Thymus (tissue), 11 donors: ENCODE data around the gene FES. TPM values are rescaled to one million over a fixed set of nuclear protein-coding genes. Genes with fewer than 3 reads are reported as not detected.

Experiments used
- DNase-seq, 9 donors: peaks; one replicate each; pipeline ENCODE4 v3.0.0-alpha.2; 2013; ENCODE audit warnings: low spot score in 9 of 9, low read depth in 6 of 9, missing footprints in 1 of 9
- H3K27ac ChIP-seq, 2 donors: one replicate each; pipeline ENCODE4 v1.5.1; 2013; ENCODE audit warnings: control low read depth in 1 of 2, low read depth in 1 of 2, low read length in 1 of 2, mild to moderate bottlenecking in 1 of 2, moderate library complexity in 1 of 2
- H3K27me3 ChIP-seq, 2 donors: one replicate each; pipeline ENCODE4 v1.5.1; 2013; ENCODE audit warnings: low read length in 1 of 2; ENCODE audit not compliant: control insufficient read depth in 2 of 2, insufficient read depth in 1 of 2
- H3K36me3 ChIP-seq, 2 donors: one replicate each; pipeline ENCODE4 v1.5.1; 2013; ENCODE audit warnings: low read length in 1 of 2, mild to moderate bottlenecking in 1 of 2, moderate library complexity in 1 of 2; ENCODE audit not compliant: control insufficient read depth in 2 of 2, insufficient read depth in 2 of 2
- H3K4me1 ChIP-seq, 2 donors: one replicate each; pipeline ENCODE4 v1.5.1; 2013; ENCODE audit warnings: low read length in 2 of 2; ENCODE audit not compliant: control insufficient read depth in 2 of 2, insufficient read depth in 2 of 2
- H3K4me3 ChIP-seq, 2 donors: one replicate each; pipeline ENCODE4 v1.5.1; 2013; ENCODE audit warnings: low read length in 2 of 2, control low read depth in 1 of 2, mild to moderate bottlenecking in 1 of 2
- H3K9me3 ChIP-seq, 2 donors: one replicate each; pipeline ENCODE4 v1.5.1; 2013; ENCODE audit warnings: low read length in 1 of 2, mild to moderate bottlenecking in 1 of 2; ENCODE audit not compliant: control insufficient read depth in 2 of 2, insufficient read depth in 1 of 2
- WGBS: extraction: QIAGEN DNeasy Blood & Tissue Kit; methylation state at CpG from one replicate; pipeline ENCODE4 v1.1.7; 2013; 5-methylcytosine and 5-hydroxymethylcytosine counted together
- polyA plus RNA-seq: library from polyadenylated mRNA; stranded (reverse); fragments of 200-250 nt; gene quantifications from one replicate; pipeline ENCODE4 v1.2.3, GENCODE V29; 2013
- total RNA-seq: library from RNA; stranded (reverse); fragments of 120-200 nt; gene quantifications from one replicate; pipeline ENCODE4 v1.2.4, GENCODE V29; 2013
- donor health status: healthy.

FES gene
- total and polyA plus RNA-seq, 2 donors, result 8.3 to 19.4 TPM

DNA sequence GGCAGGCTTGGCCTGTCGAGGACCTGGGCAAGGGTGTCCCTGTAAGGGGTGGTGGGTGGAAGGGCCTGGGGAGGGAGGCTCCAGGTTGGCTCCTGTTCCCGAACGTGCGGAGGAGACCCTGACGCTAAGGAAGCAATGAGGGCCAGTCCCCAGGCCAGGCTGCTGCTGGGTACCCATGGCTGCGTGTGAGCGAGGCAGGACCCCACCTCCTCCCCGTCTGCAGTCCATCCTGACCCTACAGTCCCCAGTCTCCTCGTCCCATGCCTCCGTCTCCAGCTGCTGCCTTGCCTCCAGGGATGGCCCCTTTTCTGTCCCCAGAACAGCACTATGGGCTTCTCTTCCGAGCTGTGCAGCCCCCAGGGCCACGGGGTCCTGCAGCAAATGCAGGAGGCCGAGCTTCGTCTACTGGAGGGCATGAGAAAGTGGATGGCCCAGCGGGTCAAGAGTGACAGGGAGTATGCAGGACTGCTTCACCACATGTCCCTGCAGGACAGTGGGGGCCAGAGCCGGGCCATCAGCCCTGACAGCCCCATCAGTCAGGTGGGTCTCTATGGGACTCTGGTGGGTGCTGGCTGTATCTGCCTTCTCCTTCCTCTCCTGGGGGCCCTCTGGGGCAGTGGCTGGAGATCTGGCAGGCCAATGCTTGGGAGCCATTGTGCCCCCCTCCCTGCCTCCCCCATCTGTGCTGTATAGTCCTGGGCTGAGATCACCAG, 571 bp downstream of the FES start:
- Histone ChIP-seq H3K9me3 (peaks cover 0 to 6% of the 10 kb centered on the region in 2 donors), H3K27ac (peak overlapping the region; percentile 60 to 81), H3K4me3 (peak overlapping the region; percentile 24 to 40), H3K27me3 (peaks cover 7 to 29% of the 10 kb centered on the region in 2 donors), H3K36me3 (peaks cover 21 to 24% of the 10 kb centered on the region in 2 donors), H3K4me1 (peaks cover 0 to 31% of the 10 kb centered on the region in 2 donors)
- DNase-seq, result no peak
- WGBS, result 50% methylated on average over 16 of the region's 16 CpGs

DNA sequence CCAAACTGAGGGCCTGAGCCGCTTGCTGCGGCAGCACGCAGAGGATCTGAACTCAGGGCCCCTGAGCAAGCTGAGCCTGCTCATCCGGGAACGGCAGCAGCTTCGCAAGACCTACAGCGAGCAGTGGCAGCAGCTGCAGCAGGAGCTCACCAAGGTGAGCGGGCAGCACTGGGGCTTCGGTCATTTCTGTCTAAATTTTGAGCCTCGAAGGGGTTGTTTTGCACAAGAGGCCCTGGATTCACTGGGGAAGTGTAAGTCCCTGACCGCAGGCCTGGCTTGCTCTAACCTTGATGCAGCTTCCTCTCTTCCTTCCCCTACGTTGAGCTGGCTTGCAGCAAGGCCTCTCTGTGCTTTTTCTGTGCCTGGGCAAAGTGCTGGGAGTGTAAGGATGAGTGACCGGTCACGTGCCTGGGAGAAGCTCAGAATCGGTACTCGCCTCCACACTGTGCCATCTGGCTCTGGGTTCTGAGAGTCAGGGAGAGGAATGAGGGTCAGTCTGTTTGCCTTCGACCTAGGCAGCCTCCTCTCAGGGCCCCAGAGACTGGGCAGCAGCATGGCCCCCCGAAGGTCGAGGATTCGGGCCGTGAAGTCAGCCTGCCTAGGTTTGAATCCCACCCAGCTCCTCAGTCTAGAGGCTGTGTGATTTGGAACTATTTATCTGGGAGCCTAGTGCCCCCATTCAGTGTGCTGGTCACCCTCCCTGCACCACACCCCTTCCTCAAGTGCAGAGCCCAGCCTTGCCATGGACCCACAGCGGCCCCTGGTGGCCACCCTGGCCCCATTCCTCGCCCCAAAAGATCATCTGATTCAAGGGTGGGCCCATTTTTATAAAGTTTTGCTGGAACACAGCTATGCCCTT, 1.4 kb downstream of the FES start:
- Histone ChIP-seq H3K27me3 (peaks cover 7 to 29% of the 10 kb centered on the region in 2 donors), H3K36me3 (peaks cover 13 to 16% of the 10 kb centered on the region in 2 donors), H3K4me3 (peak overlapping the region in 1 of 2 donors; percentile 24), H3K27ac (no peak overlapping the region), H3K4me1 (peaks cover 0 to 38% of the 10 kb centered on the region in 2 donors), H3K9me3 (peaks cover 0 to 6% of the 10 kb centered on the region in 2 donors)
- WGBS, result 38% methylated on average over 23 of the region's 23 CpGs
- peak in 7 of 9 donors; percentile 44 to 81 (median 63) for DNase-seq

DNA sequence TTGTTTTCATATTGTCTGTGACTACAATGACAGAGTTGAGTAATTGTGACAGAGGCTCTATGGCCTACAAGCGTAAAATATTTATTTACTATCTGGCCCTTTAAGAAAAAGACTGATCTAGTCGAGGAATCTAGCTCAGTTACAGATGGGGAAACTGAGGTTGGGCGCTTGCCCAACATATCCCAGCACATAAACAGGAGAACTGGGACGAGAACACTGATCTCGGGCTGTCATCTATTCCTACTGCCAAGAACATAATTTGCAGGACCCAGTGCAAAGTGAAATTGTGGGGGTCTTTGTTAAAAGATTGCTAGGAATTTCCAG, 1.9 kb downstream of the FES start:
- Histone ChIP-seq H3K27me3 (peaks cover 7 to 29% of the 10 kb centered on the region in 2 donors), H3K9me3 (peaks cover 0 to 6% of the 10 kb centered on the region in 2 donors), H3K4me3 (no peak overlapping the region), H3K36me3 (peaks cover 7 to 11% of the 10 kb centered on the region in 2 donors), H3K27ac (no peak overlapping the region), H3K4me1 (peaks cover 0 to 38% of the 10 kb centered on the region in 2 donors)
- no peak for DNase-seq
- WGBS, result 66% methylated on average over 5 of the region's 5 CpGs

DNA sequence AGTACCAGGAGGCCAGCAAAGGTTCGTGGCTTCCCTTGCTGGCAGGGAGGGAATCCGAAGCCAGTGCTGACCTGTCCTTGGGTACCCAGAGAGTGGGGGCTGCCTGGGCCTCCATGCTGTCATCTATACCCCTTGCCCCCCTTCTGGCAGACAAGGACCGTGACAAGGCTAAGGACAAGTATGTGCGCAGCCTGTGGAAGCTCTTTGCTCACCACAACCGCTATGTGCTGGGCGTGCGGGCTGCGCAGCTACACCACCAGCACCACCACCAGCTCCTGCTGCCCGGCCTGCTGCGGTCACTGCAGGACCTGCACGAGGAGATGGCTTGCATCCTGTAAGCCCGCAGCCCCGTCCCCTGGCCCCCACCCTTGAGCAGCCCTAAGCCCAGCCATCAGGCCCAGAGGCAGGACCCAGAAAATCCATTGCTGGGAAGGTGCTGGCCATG, 2.8 kb downstream of the FES start:
- H3K4me1 ChIP-seq, result peaks cover 0 to 38% of the 10 kb centered on the region in 2 donors
- WGBS, result 94% methylated on average over 13 of the region's 13 CpGs
- no peak overlapping the region for H3K27ac ChIP-seq
- H3K9me3 ChIP-seq, result peaks cover 0 to 6% of the 10 kb centered on the region in 2 donors
- peaks cover 0 to 3% of the 10 kb centered on the region in 2 donors for H3K36me3 ChIP-seq
- no peak overlapping the region for H3K4me3 ChIP-seq
- DNase-seq, result no peak
- peaks cover 7 to 29% of the 10 kb centered on the region in 2 donors for H3K27me3 ChIP-seq

DNA sequence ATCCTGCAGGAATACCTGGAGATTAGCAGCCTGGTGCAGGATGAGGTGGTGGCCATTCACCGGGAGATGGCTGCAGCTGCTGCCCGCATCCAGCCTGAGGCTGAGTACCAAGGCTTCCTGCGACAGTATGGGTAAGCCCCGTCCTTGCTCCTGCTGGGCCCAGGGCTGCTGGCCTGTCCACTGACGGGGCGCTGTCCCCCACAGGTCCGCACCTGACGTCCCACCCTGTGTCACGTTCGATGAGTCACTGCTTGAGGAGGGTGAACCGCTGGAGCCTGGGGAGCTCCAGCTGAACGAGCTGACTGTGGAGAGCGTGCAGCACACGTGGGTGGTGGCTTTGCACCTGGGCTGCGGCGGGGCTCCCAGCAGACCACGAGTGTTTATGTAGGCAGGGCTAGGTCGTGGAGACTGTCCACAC, 5.0 kb downstream of the FES start:
- H3K27me3 ChIP-seq, result peaks cover 7 to 16% of the 10 kb centered on the region in 2 donors
- H3K36me3 ChIP-seq, result no peaks in the 10 kb centered on the region
- 54% methylated on average over 18 of the region's 18 CpGs for WGBS
- peaks cover 0 to 10% of the 10 kb centered on the region in 2 donors for H3K9me3 ChIP-seq
- H3K4me1 ChIP-seq, result peaks cover 0 to 29% of the 10 kb centered on the region in 2 donors
- no peak overlapping the region for H3K27ac ChIP-seq
- H3K4me3 ChIP-seq, result no peak overlapping the region
- peak in 3 of 9 donors; percentile 37 to 69 (median 40) for DNase-seq

DNA sequence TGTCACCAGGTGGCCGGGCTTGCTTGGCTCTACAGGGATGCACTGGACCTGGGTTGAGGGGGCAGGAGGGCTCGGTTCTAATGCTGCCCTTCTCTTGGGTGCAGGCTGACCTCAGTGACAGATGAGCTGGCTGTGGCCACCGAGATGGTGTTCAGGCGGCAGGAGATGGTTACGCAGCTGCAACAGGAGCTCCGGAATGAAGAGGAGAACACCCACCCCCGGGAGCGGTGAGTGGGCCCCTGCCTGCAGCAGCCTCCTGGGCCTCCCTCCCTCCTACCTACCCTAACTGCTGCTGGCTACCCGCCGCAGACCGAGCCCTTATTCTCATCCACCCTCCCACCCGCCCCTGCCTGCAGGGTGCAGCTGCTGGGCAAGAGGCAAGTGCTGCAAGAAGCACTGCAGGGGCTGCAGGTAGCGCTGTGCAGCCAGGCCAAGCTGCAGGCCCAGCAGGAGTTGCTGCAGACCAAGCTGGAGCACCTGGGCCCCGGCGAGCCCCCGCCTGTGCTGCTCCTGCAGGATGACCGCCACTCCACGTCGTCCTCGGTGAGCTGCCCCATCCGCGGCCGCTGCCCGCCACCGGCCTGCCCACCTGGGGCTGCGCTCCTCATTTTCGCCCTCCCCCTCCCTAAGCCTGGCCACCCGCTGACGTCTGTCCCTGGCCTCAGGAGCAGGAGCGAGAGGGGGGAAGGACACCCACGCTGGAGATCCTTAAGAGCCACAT, 5.6 kb downstream of the FES start:
- H3K27me3 ChIP-seq, result peaks cover 4 to 10% of the 10 kb centered on the region in 2 donors
- DNase-seq, result no peak
- WGBS, result 86% methylated on average over 31 of the region's 31 CpGs
- H3K27ac ChIP-seq, result no peak overlapping the region
- H3K9me3 ChIP-seq, result peaks cover 0 to 10% of the 10 kb centered on the region in 2 donors
- H3K4me1 ChIP-seq, result peaks cover 0 to 27% of the 10 kb centered on the region in 2 donors
- no peaks in the 10 kb centered on the region for H3K36me3 ChIP-seq
- no peak overlapping the region for H3K4me3 ChIP-seq

DNA sequence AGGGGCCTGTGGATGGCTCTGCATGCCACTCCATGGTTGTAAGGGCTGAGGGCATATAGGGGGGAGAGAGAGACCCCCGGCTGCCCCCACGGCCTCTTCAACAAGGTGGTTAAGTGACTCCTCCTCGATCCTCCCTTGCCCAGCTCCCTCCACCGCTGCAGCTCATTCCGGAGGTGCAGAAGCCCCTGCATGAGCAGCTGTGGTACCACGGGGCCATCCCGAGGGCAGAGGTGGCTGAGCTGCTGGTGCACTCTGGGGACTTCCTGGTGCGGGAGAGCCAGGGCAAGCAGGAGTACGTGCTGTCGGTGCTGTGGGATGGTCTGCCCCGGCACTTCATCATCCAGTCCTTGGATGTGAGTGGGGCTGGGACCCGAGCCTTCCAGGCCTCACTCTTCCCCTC, 6.5 kb downstream of the FES start:
- Histone ChIP-seq H3K27ac (no peak overlapping the region), H3K27me3 (peaks cover 0 to 1% of the 10 kb centered on the region in 2 donors), H3K4me1 (peaks cover 0 to 18% of the 10 kb centered on the region in 2 donors), H3K36me3 (no peaks in the 10 kb centered on the region), H3K4me3 (no peak overlapping the region), H3K9me3 (peaks cover 0 to 4% of the 10 kb centered on the region in 2 donors)
- DNase-seq, result no peak
- 99% methylated on average over 12 of the region's 12 CpGs for WGBS

DNA sequence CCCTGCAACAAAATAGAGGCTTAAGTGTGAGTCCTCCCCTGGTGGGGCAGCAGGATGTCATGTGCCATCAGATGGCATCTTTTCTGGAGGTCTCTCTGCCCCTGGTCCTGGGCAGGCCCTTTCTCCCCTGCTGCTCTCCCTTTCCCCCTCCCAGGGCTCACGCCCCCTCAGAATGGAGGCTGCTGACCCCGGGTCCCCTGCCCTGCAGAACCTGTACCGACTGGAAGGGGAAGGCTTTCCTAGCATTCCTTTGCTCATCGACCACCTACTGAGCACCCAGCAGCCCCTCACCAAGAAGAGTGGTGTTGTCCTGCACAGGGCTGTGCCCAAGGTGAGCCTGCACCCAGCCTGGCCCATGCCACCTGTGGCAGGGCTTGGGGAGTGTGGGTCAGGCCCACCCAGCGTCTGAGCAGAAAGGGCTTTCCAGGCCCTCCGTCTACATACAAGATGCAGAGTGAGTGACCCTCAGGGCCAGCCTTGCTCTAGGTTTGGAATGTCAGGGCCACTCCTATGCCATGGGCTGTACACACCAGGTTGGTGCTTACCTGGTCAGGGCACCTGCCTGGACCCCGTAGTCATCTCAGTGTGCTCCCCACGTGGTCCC, 7.1 kb downstream of the FES start:
- no peak overlapping the region for H3K27ac ChIP-seq
- H3K4me3 ChIP-seq, result no peak overlapping the region
- 98% methylated on average over 8 of the region's 8 CpGs for WGBS
- no peak for DNase-seq
- H3K4me1 ChIP-seq, result peaks cover 0 to 16% of the 10 kb centered on the region in 2 donors
- H3K9me3 ChIP-seq, result peaks cover 0 to 4% of the 10 kb centered on the region in 2 donors
- H3K27me3 ChIP-seq, result no peaks in the 10 kb centered on the region
- H3K36me3 ChIP-seq, result no peaks in the 10 kb centered on the region
